ENCODE data around the gene SNTG2. TPM values are rescaled to one million over a fixed set of nuclear protein-coding genes. Genes with fewer than 3 reads are reported as not detected.

Gene SNTG2
- total RNA-seq, 2 donors from 2014 or later, result 4.1 to 11.9 TPM

- TF ChIP-seq, protein P1, sequence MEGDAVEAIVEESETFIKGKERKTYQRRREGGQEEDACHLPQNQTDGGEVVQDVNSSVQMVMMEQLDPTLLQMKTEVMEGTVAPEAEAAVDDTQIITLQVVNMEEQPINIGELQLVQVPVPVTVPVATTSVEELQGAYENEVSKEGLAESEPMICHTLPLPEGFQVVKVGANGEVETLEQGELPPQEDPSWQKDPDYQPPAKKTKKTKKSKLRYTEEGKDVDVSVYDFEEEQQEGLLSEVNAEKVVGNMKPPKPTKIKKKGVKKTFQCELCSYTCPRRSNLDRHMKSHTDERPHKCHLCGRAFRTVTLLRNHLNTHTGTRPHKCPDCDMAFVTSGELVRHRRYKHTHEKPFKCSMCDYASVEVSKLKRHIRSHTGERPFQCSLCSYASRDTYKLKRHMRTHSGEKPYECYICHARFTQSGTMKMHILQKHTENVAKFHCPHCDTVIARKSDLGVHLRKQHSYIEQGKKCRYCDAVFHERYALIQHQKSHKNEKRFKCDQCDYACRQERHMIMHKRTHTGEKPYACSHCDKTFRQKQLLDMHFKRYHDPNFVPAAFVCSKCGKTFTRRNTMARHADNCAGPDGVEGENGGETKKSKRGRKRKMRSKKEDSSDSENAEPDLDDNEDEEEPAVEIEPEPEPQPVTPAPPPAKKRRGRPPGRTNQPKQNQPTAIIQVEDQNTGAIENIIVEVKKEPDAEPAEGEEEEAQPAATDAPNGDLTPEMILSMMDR (conservative IDR thresholded peaks at IDR 0.05), result no peak
- no peak for DNase-seq
- Histone ChIP-seq H3K4me3 (ENCODE audit: low read length) (no peak overlapping the region), H3K4me1 (ENCODE audit: control insufficient read depth, insufficient read depth, low read length) (peaks cover 8% of the 10 kb centered on the region), H3K9me3 (ENCODE audit: control insufficient read depth, low read length) (no peaks in the 10 kb centered on the region), H3K9ac (ENCODE audit: extremely low read depth, low read length, poor library complexity, severe bottlenecking) (no peak overlapping the region), H3K27ac (ENCODE audit: low read depth, low read length) (no peak overlapping the region), H3K27me3 (ENCODE audit: control insufficient read depth, insufficient read depth, low read length, poor library complexity, severe bottlenecking) (no peaks in the 10 kb centered on the region), H3K36me3 (ENCODE audit: control insufficient read depth, insufficient read depth, low read length) (no peaks in the 10 kb centered on the region)
- Mint-ChIP-seq H3K36me3 (ENCODE audit: low read depth) (no peaks in the 10 kb centered on the region), H3K4me3 (no peak overlapping the region), H3K27me3 (ENCODE audit: insufficient read depth) (no peaks in the 10 kb centered on the region), H3K27ac (no peak overlapping the region), H3K4me1 (peaks cover 16% of the 10 kb centered on the region), H3K9me3 (no peaks in the 10 kb centered on the region)
- WGBS, 2 experiments (ENCODE audit: insufficient coverage in 1 of 2, insufficient read length in 1 of 2), result 82 to 88% methylated on average over 4 to 5 of the region's 5 CpGs
Observed at GRCh38 chr2:1340141-1340512, 389.5 kb downstream of the SNTG2 start.

DNA sequence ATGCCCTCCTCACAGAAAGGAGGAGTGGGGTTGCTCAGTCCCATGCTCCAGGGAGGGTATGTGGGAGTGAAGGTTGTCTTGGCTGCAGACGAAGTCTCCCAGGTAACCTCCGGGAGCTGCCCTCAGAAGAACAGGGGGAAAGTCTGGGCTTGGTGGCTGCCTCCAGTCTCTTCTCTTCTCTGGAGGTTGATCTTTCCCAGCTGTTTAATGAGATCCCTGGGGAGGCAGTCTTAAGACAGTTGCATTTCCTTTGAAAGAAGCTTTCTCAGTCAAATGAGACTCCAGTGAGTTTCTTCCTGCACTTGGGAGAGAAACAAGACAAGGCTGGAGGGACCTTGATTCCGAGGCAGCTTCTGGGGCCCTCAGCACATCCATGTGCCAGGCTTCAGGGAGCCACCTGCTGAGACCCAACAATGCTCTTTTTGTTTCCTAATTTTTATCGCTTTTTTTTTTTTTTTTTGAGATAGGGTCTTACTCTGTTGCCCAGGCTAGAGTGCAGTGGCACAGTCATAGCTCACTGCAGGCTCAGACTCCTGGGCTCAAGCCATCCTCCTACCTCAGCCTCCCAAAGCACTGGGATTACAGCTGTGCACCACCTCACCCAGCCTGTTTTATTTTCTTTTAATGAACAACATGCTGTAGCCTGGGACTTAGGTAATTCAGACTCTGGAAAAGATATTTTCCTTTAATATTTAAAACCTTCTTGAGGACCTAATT lies 390.9 kb downstream of the SNTG2 start:
- Mint-ChIP-seq H3K4me3 (no peak overlapping the region), H3K4me1 (peaks cover 16% of the 10 kb centered on the region), H3K27ac (no peak overlapping the region), H3K36me3 (ENCODE audit: low read depth) (no peaks in the 10 kb centered on the region), H3K27me3 (ENCODE audit: insufficient read depth) (no peaks in the 10 kb centered on the region), H3K9me3 (no peaks in the 10 kb centered on the region)
- H3K9me3 ChIP-seq (ENCODE audit: control insufficient read depth, low read length), result no peaks in the 10 kb centered on the region
- TF ChIP-seq, protein P1 (conservative IDR thresholded peaks at IDR 0.05), result no peak
- no peak overlapping the region for H3K4me3 ChIP-seq (ENCODE audit: low read length)
- 60 to 78% methylated on average over 1 to 4 of the region's 4 CpGs for WGBS, 2 experiments (ENCODE audit: insufficient coverage in 1 of 2, insufficient read length in 1 of 2)
- peaks cover 8% of the 10 kb centered on the region for H3K4me1 ChIP-seq (ENCODE audit: control insufficient read depth, insufficient read depth, low read length)
- H3K27me3 ChIP-seq (ENCODE audit: control insufficient read depth, insufficient read depth, low read length, poor library complexity, severe bottlenecking), result no peaks in the 10 kb centered on the region
- no peak for DNase-seq
- H3K36me3 ChIP-seq (ENCODE audit: control insufficient read depth, insufficient read depth, low read length), result no peaks in the 10 kb centered on the region
- no peak overlapping the region for H3K9ac ChIP-seq (ENCODE audit: extremely low read depth, low read length, poor library complexity, severe bottlenecking)
- H3K27ac ChIP-seq (ENCODE audit: low read depth, low read length), result no peak overlapping the region

DNA sequence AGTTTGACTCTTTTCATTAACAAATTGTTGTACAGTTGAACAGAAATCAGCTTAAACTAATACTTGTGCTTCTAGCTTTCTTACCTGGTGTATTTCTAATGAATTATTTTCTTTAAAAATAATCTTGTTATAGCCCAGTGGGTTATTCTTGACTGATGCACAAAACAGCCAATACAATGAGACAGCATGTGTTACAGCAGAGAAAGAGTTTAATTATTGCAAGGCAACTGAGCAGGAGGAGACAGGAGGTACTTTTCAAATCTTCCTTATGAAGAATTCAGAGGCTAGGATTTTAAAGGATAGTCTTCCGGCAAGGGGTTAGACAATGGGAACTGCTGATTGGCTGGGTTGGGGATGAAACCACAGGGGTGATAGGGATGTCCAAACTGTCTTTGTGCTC lies 398.1 kb downstream of the SNTG2 start:
- Histone ChIP-seq H3K27me3 (ENCODE audit: control insufficient read depth, insufficient read depth, low read length, poor library complexity, severe bottlenecking) (no peaks in the 10 kb centered on the region), H3K9me3 (ENCODE audit: control insufficient read depth, low read length) (peaks cover 15% of the 10 kb centered on the region), H3K27ac (ENCODE audit: low read depth, low read length) (no peak overlapping the region), H3K4me3 (ENCODE audit: low read length) (no peak overlapping the region), H3K9ac (ENCODE audit: extremely low read depth, low read length, poor library complexity, severe bottlenecking) (no peak overlapping the region), H3K4me1 (ENCODE audit: control insufficient read depth, insufficient read depth, low read length) (no peaks in the 10 kb centered on the region), H3K36me3 (ENCODE audit: control insufficient read depth, insufficient read depth, low read length) (no peaks in the 10 kb centered on the region)
- DNase-seq, result no peak
- H3K36me3 Mint-ChIP-seq (ENCODE audit: low read depth), result no peaks in the 10 kb centered on the region
- H3K27ac Mint-ChIP-seq, result no peak overlapping the region
- no peaks in the 10 kb centered on the region for H3K4me1 Mint-ChIP-seq
- no peaks in the 10 kb centered on the region for H3K27me3 Mint-ChIP-seq (ENCODE audit: insufficient read depth)
- 92% methylated on average over 1 of the region's 1 CpG; no CpG with 5 or more reads in 1 of the 2 experiments for WGBS, 2 experiments (ENCODE audit: insufficient coverage in 1 of 2, insufficient read length in 1 of 2)
- TF ChIP-seq, protein P1 (conservative IDR thresholded peaks at IDR 0.05), result no peak
- no peak overlapping the region for H3K4me3 Mint-ChIP-seq
- H3K9me3 Mint-ChIP-seq, result peaks cover 16% of the 10 kb centered on the region

Data from endodermal cell (in vitro differentiated cells).